ENCODE results near the gene SLC47A1. TPM values are rescaled to one million over a fixed set of nuclear protein-coding genes. Genes with fewer than 3 reads are reported as not detected.
"Not testable (repeated sequence)": the region's sequence is repeated elsewhere in the genome, so short reads cannot be mapped to it uniquely, and the experiment has no call there.

The SLC47A1 gene
- total RNA-seq, 2 donors from 2014 or later, result 4.1 to 17.0 TPM

DNA sequence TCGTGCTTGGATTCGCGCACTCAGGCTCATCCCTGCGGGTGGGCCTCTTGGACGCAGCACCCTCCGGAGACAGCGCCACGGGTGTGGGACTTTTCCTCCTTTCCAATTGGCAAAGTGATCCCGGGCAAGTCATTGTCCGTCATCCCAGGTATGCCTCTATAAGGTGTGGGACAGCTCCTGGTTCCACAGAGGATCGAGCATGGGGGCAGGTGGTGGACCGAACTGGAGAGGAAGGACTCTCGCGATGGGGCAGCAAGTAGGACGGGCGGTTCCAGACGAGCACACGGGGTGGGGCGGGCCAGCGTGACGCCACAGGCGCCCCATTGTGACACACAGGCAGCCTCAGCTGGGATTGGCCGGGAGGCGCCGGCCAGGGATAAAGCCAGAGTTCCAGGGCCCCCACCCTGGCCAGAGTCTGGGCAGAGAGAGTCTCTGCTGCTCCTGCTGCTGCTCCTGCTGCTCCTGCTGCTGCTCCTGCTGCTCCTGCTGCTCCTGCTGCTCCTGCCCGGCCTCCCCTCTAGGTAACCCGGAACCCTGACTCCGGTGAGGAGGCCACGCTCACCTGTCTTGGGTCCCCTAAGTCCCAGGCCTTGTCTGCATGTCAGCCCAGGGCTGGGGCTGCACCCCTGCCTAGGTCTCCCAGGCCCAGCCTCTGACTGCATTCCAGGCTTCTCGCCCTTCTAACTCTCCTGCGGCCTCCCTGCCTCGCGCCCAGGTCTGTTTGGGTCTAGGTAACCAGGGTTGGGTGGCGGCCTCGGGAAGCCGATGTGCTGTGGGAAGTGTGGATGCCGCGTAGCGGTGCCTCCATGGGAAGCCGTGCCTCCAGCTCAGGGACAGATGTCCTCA lies 38.5 kb upstream of the SLC47A1 start:
- H3K4me1 ChIP-seq (ENCODE audit: control insufficient read depth in 1 of 2, low read depth in 2 of 2), result no peaks in the 10 kb centered on the region
- H3K36me3 ChIP-seq, result no peaks in the 10 kb centered on the region
- no peak overlapping the region for H3K27ac ChIP-seq
- no peaks in the 10 kb centered on the region for H3K9me3 ChIP-seq
- TF ChIP-seq, protein P1, sequence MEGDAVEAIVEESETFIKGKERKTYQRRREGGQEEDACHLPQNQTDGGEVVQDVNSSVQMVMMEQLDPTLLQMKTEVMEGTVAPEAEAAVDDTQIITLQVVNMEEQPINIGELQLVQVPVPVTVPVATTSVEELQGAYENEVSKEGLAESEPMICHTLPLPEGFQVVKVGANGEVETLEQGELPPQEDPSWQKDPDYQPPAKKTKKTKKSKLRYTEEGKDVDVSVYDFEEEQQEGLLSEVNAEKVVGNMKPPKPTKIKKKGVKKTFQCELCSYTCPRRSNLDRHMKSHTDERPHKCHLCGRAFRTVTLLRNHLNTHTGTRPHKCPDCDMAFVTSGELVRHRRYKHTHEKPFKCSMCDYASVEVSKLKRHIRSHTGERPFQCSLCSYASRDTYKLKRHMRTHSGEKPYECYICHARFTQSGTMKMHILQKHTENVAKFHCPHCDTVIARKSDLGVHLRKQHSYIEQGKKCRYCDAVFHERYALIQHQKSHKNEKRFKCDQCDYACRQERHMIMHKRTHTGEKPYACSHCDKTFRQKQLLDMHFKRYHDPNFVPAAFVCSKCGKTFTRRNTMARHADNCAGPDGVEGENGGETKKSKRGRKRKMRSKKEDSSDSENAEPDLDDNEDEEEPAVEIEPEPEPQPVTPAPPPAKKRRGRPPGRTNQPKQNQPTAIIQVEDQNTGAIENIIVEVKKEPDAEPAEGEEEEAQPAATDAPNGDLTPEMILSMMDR (IDR thresholded peaks at IDR 0.05), result no peak
- no peaks in the 10 kb centered on the region for H3K27me3 ChIP-seq (replicated peaks; ENCODE audit: insufficient read depth)
- no peak overlapping the region for H3K4me3 ChIP-seq
- no peak for DNase-seq (ENCODE audit: low spot score)
- no peak for ATAC-seq (ENCODE audit: insufficient number of reproducible peaks, low FRiP score, low read depth)

DNA sequence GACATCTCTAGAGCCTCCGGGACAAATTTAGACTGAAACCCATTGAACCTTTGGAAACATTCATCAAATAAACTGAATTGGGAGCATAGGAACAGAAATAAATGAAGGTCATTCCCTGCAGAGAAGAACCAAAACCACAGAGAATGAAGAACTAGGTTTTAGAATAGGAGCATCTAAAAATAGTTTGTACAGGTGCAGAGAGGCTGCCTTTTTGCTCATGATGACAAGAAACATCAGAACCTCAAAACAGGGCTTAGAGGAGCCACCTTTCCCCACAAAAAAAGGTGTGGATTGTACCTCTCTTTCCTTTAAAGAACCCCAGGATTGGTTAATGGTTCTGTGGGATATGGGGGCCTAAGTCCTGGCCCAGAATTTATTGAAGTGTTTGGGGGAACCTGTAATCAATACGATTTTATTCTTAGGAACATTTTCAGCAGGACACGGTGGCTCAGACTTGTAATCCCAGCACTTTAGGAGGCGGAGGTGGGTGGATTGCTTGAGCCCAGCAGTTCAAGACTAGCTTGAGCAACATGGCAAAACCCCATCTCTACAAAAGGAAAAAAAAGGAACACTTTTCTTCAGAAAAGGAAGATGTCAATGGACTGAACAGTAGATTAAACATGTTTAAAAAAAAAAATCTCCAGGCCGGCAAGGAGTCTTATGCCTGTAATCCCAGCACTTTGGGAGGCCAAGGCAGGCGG lies 37.7 kb upstream of the SLC47A1 start:
- H3K27me3 ChIP-seq (replicated peaks; ENCODE audit: insufficient read depth), result no peaks in the 10 kb centered on the region
- no peak for ATAC-seq (ENCODE audit: insufficient number of reproducible peaks, low FRiP score, low read depth)

DNA sequence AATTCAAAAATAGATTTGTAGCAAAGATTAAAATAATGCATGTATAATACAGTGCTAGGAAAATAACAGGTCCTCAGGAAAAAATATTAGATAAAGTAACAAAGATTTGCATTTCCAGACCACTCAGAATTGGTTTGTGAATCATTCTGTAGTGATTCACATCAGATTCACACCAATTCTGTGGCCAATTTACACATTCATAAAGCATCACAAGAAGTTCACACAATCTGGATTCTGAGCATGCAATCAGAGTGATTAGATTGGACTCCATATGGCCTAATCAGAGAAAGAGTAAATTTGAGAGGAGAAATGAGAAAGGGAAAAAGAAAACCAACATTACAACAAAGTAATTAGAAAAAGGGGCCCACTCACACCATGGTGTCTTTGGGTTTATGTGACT lies 36.0 kb upstream of the SLC47A1 start:
- no peaks in the 10 kb centered on the region for H3K36me3 ChIP-seq
- H3K4me3 ChIP-seq, result no peak overlapping the region
- ATAC-seq (ENCODE audit: insufficient number of reproducible peaks, low FRiP score, low read depth) (no peak), DNase-seq (ENCODE audit: low spot score) (no peak)
- no peaks in the 10 kb centered on the region for H3K9me3 ChIP-seq
- H3K4me1 ChIP-seq (ENCODE audit: control insufficient read depth in 1 of 2, low read depth in 2 of 2), result no peaks in the 10 kb centered on the region
- H3K27me3 ChIP-seq (replicated peaks; ENCODE audit: insufficient read depth), result no peaks in the 10 kb centered on the region
- TF ChIP-seq, protein P1 (IDR thresholded peaks at IDR 0.05), result no peak
- H3K27ac ChIP-seq, result no peak overlapping the region

More for the DNA sequence above, 37.7 kb upstream of the SLC47A1 start:
- no peaks in the 10 kb centered on the region for H3K4me1 ChIP-seq (ENCODE audit: control insufficient read depth in 1 of 2, low read depth in 2 of 2)
- H3K9me3 ChIP-seq, result no peaks in the 10 kb centered on the region
- H3K36me3 ChIP-seq, result no peaks in the 10 kb centered on the region
- H3K4me3 ChIP-seq, result no peak overlapping the region
- H3K27ac ChIP-seq, result no peak overlapping the region
- DNase-seq (ENCODE audit: low spot score), result no peak
- TF ChIP-seq, protein P1 (IDR thresholded peaks at IDR 0.05), result no peak

DNA sequence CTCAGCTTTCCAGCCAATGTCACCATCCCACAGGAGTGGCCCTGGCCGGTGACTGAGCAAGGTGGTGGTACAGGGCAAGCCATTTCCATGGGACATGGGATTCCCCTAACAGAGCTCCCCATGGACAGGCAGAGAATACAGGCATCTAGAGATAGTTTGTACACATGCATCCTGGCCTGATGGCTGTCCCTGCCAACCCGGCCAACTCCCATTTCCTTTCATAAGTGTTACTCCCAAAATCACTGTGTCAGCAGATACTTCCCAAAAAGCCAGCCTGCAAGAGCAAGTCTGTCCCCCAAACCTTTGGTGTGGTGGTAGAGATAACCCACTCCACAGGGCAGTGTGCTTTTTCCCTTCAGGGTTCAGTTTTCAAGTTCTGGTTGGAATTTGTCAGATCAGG lies 32.4 kb upstream of the SLC47A1 start:
- DNase-seq (ENCODE audit: low spot score) (no peak), ATAC-seq (ENCODE audit: insufficient number of reproducible peaks, low FRiP score, low read depth) (no peak)
- H3K9me3 ChIP-seq, result no peaks in the 10 kb centered on the region
- no peaks in the 10 kb centered on the region for H3K27me3 ChIP-seq (replicated peaks; ENCODE audit: insufficient read depth)
- H3K4me1 ChIP-seq (ENCODE audit: control insufficient read depth in 1 of 2, low read depth in 2 of 2), result no peaks in the 10 kb centered on the region
- H3K4me3 ChIP-seq, result no peak overlapping the region
- TF ChIP-seq, protein P1 (IDR thresholded peaks at IDR 0.05), result no peak
- H3K27ac ChIP-seq, result no peak overlapping the region
- H3K36me3 ChIP-seq, result no peaks in the 10 kb centered on the region

DNA sequence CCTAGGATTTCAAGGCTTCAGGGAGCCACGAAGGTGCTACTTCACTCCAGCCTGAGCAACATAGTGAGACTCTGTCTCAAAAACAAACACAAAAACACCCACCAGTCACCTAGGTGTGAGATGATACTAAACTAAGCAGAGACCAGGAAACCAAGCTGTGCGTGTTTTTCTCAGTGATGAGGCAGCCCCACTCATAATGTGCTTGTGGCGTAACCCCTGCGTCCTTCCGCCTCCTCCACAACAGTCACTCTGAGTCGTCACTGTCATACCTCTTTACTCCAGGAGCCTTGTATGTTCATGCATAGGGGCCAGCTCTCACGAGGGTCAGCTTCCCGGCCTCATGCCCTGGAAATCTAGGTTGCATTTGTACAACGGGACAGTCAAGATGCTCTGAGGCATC lies 31.1 kb upstream of the SLC47A1 start:
- TF ChIP-seq, protein P1 (IDR thresholded peaks at IDR 0.05), result no peak
- H3K27me3 ChIP-seq (replicated peaks; ENCODE audit: insufficient read depth), result no peaks in the 10 kb centered on the region
- ATAC-seq (ENCODE audit: insufficient number of reproducible peaks, low FRiP score, low read depth) (no peak), DNase-seq (ENCODE audit: low spot score) (no peak)
- H3K9me3 ChIP-seq, result no peaks in the 10 kb centered on the region
- H3K4me3 ChIP-seq, result no peak overlapping the region
- H3K27ac ChIP-seq, result no peak overlapping the region
- H3K36me3 ChIP-seq, result no peaks in the 10 kb centered on the region
- no peaks in the 10 kb centered on the region for H3K4me1 ChIP-seq (ENCODE audit: control insufficient read depth in 1 of 2, low read depth in 2 of 2)

DNA sequence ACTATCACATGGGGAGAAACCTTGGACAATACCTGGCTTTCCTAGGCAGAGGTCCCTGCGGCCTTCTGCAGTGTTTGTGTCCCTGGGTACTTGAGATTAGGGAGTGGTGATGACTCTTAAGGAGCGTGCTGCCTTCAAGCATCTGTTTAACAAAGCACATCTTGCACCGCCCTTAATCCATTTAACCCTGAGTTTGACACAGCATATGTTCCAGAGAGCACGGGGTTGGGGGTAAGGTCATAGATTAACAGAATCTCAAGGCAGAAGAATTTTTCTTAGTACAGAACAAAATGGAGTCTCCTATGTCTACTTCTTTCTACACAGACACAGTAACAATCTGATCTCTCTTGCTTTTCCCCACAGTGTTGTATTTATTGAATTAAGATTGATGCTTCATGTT lies 28.1 kb upstream of the SLC47A1 start:
- H3K4me1 ChIP-seq (ENCODE audit: control insufficient read depth in 1 of 2, low read depth in 2 of 2); ATAC-seq (ENCODE audit: insufficient number of reproducible peaks, low FRiP score, low read depth); H3K9me3 ChIP-seq; DNase-seq (ENCODE audit: low spot score); H3K27ac ChIP-seq; H3K36me3 ChIP-seq; H3K4me3 ChIP-seq; H3K27me3 ChIP-seq (replicated peaks; ENCODE audit: insufficient read depth): not testable (repeated sequence)

Data from thoracic aorta (tissue), 2 donors.